GM19099 (cell line): Measurements from ENCODE around the gene OR8D2.

Experiments
- POLR2A ChIP-seq: IDR thresholded peaks from 3 replicates; pipeline ENCODE4 v1.6.1; 2011; ENCODE audit warnings: low read depth; ENCODE audit not compliant: insufficient read length; ENCODE audit errors: extremely low read depth

Gene OR8D2, protein sequence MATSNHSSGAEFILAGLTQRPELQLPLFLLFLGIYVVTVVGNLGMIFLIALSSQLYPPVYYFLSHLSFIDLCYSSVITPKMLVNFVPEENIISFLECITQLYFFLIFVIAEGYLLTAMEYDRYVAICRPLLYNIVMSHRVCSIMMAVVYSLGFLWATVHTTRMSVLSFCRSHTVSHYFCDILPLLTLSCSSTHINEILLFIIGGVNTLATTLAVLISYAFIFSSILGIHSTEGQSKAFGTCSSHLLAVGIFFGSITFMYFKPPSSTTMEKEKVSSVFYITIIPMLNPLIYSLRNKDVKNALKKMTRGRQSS

DNA sequence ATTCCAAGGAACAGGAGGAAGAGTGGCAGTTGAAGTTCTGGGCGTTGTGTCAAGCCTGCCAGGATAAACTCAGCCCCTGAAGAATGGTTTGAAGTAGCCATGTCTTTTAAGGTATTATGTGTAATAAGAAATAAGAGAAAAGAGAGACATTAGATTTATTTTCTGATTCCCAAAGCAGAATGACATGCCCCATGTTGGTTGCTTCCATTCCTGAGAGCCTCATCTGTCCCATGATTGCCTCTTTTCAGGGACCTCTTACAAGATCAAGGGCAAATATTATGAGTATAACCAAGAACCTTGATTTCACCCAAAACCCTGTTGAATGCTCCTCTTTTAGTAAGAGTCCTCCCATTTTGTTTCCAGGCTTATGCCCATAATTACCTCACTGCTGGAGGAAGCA, at the start of gene OR8D2:
Gene OR8D2 (minus strand): TSS at position 101 of the 400 bp plus-strand sequence. CDS start 0 bp downstream, at position 101.
- no peak for TF ChIP-seq POLR2A

DNA sequence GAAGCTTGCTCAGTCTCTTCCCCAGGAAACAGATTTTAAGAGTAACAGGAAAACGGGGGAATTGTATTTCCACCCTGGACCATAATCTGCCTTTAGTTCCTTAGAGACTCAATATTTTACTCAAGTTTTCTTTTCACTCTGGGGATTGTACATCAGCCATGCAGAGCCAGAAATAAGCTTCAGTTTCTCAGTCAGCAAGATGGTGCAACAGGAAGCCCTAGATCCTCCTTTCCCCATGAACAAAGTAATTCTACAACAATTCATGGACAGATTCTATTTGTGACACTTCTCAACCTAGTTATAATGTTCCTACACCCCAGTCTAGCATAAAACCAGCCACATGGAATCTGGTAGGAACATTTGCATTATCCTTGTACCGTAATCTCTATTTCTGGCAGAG, 39.6 kb upstream of the OR8D2 start:
- no peak for TF ChIP-seq POLR2A

GRCh38 chr11:124346311-124346955, 26.4 kb upstream of the OR8D2 start:
- TF ChIP-seq POLR2A = no peak

DNA sequence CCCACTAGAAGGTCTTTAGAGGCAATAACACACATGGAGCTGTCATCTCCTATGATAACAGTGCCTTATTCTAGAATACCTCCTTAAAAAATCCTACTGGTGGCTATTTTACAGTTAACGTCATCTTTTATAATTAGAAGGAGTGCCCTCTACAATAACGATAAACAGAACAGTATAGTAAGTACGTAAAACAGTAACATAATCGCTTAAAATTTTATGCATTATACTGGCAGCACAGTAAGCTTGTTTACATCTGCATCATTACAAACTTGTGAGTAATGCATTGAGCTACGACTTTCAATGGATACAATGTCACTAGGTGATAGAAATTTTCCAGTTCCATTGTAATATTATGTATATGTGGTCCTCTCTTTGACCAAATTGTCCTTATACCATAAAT, 24.3 kb upstream of the OR8D2 start:
- TF ChIP-seq POLR2A = no peak

DNA sequence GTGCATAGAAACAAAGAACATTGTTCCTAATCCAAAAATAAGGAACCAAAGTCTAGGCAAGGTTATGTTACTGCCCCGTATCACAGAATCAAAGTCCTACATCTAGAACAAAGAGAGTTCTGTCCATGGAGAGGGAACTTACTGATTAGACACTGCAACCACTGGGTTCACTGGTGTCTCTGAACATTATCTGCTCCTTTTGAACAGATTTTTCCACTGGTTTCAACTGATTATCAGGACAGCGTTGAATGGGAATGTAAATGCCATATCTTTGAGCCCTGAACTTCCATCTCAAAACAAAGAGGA, 20.1 kb upstream of the OR8D2 start:
- no peak for TF ChIP-seq POLR2A

DNA sequence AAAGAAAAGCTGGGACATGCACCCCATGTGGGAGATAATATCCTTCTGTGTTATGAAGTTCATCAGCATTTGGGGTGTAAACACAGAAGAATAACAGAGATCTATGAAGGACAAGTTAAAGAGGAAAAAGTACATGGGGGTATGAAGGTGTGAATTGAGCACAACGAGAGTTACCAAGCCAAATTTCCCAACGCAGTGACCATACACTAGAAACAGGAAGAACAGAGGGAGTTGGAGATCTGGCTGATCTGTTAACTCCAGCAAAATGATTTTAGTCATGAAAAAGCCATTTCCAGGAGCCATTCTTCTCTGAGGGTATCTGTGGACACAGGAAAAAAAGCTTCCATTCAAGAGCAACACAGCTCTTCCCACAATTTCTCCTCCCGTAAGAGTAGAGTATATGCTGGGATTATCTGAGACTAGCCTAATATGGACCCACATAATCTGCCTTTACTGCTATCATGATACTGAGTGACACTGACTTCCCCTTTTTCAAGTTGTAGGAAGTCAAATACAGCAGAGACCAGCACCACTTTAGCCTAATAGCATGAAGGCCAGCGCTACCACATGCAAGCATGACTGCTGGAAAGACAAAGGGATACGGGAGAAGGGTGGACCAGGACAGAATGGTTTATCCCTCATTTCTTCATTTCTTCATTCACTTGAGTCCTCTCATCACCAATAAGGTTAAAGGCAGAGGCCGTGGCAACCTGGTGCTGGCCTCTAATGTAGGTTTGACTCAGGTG, 19.6 kb upstream of the OR8D2 start:
- no peak for TF ChIP-seq POLR2A

DNA sequence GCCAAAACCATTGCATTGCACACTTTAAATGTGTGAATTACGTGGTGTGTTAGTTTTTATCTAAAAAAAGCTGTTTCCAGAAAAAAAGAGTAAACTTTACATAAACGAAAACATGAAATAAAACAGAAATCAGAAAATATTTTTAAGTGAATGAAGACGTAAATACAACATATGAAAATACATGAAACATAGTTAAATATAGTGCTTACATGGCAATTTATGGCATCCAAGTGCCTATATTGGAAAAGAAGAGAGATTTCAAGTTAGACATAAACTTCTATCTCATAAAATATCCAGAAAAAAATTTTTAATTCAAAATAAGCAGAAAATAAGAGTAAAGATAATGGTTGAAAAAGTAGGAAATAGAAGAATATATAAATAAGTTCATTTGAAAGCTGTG, 11.9 kb upstream of the OR8D2 start:
- TF ChIP-seq POLR2A = no peak

DNA sequence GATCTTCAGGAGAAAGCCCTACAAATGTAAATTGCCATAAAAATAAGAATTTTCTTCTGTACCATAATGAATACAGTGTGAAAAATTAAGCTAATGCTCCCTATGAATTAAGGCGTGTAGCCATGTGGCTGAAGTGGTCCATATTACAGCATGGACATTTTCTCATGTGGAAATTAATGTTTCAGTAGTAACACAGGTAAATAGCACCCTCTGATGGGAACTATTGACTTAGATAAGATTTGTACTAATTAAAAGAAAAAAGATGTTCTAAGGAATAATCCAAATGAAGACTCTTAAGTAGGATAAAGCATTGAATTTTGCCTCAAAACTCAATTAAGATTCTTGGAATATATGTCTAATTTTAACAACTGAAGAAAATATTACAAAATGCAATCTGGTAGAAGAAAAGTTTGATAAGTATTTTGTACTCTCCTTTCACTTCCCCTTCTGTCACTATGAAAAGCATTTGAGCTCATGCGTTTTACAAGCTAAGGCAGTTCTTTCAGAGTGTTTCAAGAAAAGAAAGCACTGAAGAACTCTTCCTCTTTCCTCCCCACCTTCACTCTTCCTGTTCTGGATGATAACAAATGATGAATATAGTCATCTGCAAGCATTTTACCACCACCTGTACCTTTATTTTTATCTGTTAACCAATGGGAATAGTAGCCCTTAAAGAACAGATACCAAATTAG, 9.9 kb upstream of the OR8D2 start:
- no peak for TF ChIP-seq POLR2A

DNA sequence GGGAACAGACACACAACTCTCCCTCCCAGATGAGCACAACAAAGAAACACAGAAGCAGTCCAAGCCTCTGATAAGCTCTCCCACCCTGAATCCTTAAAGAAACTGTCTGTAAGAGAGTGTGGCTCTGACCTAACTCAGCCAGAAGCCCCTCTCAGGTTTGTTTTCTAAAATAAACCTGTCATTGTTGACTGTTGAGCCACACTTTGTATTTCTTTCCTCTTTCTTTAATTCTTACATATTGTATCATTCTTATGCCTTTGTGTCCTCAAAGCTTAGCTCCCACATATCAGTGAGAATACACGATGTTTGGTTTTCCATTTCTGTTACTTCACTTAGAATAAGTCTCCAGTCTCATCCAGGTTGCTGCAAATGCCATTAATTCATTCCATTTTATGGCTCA, 7.8 kb upstream of the OR8D2 start:
- no peak for TF ChIP-seq POLR2A

DNA sequence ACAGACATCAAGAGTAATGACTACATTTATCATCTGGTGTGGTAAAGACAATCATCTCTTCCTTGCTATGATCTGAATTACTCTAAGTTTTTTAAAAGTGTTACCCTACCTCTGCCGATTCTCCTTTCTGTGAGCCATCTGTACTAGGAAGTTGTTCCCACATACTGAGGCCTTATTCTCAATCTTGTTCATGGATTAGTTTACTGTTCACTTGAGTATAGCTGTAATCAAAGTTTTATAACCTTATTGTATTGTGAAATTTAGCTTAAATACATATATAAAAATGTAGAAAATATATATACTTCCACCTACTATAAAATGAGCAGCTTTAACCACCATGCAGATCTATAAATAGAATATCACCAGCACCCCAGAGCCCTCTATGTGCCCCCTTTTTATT, 2.4 kb upstream of the OR8D2 start:
- TF ChIP-seq POLR2A = no peak

GRCh38 chr11:124315052-124315451, 4.9 kb downstream of the OR8D2 start:
- no peak for TF ChIP-seq POLR2A

DNA sequence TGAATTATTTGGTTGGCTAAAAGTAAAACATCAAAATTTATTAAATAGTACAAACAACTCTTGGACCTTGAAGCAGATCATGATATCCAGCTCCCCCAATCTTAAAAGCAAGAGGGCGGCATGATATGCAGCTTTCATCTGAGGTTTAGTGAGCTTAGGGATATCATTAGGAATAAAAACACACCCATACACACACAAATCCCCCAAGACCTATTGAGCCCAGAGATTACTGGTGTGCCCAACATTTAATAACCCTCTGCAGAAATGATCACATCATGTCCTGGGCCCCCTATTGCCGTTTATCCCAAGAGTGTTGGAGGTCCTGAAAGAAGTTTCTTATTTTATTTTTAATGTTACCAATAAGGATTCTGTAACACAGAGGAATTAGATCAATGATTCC, 6.1 kb downstream of the OR8D2 start, which contains the start of gene OR8D1:
Gene OR8D1 (minus strand): TSS at position 101 of the 400 bp plus-strand sequence. CDS start 3,183 bp downstream, outside the sequence.
- no peak for TF ChIP-seq POLR2A

- no peak for TF ChIP-seq POLR2A
These were observed 6.9 kb downstream of the OR8D2 start for GRCh38 chr11:124313131-124313530.

DNA sequence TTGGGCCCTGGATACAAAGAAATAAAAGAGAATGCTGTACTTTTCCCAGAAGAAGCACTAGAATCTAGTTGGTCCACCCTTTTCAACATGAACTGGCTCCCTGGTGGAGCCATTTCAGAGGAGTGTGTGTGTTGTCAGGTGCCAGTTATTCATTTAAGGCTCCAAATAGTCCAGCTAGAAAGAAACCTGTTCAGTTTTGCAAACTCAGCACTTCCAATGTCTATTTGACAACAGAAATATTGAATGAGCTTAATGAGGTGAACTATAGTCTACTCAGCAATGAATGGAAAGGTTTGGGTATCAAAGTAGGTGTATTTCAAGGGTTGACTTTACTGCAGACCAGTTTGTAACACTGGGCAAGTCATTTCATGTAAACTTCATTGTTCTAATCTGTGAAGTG, 8.3 kb downstream of the OR8D2 start:
- TF ChIP-seq POLR2A = no peak

DNA sequence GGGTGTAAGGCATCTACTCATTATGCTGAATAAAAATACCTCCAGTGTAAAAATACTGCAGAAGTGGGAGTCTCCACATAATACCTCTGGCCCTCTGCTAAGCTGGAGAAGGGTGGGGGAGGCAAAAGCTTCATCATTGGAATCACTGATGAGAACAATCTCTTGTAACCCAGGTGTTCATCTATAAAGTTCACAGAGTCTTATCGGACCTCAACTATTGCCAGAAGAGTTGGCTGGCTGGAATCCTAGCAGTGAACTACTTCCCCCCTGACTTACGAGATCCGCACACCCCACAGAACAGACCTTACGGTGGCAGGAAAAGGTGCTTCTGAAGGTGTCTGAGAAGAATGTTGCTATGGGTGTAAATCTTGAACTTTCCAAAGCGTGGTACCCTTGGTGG, 8.7 kb downstream of the OR8D2 start:
- TF ChIP-seq POLR2A = no peak
